Measurements from ENCODE around the gene SRSF3. TPM values are rescaled to one million over a fixed set of nuclear protein-coding genes. Genes with fewer than 3 reads are reported as not detected.

Gene SRSF3
- 361 and 455 TPM in 2 replicates for total RNA-seq (ENCODE audit: low replicate concordance)
- long read RNA-seq, full-length matches to known transcripts, result 1,258 of 1,311 reads
- long read RNA-seq, partial matches to known transcripts, result 17 of 1,311 reads
- long read RNA-seq, other reads (novel, unspliced or antisense), result 36 of 1,311 reads

DNA sequence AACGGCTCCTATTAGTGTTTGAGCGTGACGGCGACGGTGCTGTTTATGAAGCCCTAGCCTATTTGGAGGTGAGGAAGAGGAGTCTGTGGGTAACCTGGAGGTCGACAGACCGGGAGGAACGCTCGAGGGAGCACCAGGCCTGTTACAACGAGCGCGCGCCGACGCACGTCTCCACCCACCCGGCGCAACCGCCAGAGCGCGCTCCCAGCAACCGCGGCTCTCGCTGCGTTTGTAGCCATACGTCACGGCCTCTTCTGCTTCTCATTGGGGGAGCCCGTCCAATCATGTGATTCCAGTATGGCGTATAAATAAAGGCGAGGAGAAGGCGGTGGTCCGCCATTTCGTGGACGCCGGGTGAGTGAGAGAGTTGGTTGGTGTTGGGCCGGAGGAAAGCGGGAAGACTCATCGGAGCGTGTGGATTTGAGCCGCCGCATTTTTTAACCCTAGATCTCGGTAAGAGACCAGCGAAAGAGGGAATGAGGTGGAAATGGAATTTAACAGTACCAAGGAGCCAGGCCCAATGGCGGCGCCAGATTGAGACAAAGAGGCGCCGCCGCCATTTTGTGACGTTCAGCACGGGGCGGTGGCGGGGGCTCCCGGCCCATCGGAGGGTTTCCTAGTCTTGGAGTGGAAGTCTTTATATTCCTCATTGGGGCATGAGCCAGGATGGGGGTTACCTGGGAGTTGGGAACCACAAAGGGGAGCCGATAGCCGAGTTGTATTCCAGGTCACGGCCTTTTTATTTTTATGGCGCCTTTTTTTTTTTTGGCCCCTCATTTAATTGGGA is at the start of gene SRSF3:
Gene SRSF3, plus strand, starts transcription at position 334 of the 787 bp plus-strand sequence. CDS start 2,401 bp downstream, outside the sequence.
- DNase-seq (ENCODE audit: extremely low spot score, unreplicated experiment), result peak; percentile 98
- Mint-ChIP-seq H3K9me3 (no peaks in the 10 kb centered on the region), H3K4me1 (ENCODE audit: unreplicated experiment) (peaks cover 32% of the 10 kb centered on the region), H3K27ac (peak within 1 kb of the TSS; percentile 100), H3K36me3 (peaks cover 44% of the 10 kb centered on the region), H3K27me3 (peaks cover 11% of the 10 kb centered on the region), H3K4me3 (peak within 1 kb of the TSS; percentile 99)
- TF ChIP-seq CTCF (conservative IDR thresholded peaks at IDR 0.05), result peak; percentile 63

- no peak for TF ChIP-seq CTCF (conservative IDR thresholded peaks at IDR 0.05)
- Mint-ChIP-seq H3K27me3 (no peaks in the 10 kb centered on the region), H3K27ac (peak overlapping the region; percentile 96), H3K9me3 (no peaks in the 10 kb centered on the region), H3K4me3 (peak overlapping the region; percentile 97), H3K36me3 (peaks cover 8% of the 10 kb centered on the region), H3K4me1 (ENCODE audit: unreplicated experiment) (peaks cover 27% of the 10 kb centered on the region)
- no peak for DNase-seq (ENCODE audit: extremely low spot score, unreplicated experiment)
Observed at GRCh38 chr6:36545767-36546307, 48.3 kb upstream of the SRSF3 start.

GRCh38 chr6:36546308-36546919 is 47.7 kb upstream of the SRSF3 start:
- H3K27me3 Mint-ChIP-seq, result no peaks in the 10 kb centered on the region
- no peak for DNase-seq (ENCODE audit: extremely low spot score, unreplicated experiment)
- peaks cover 27% of the 10 kb centered on the region for H3K4me1 Mint-ChIP-seq (ENCODE audit: unreplicated experiment)
- TF ChIP-seq CTCF (conservative IDR thresholded peaks at IDR 0.05), result no peak
- H3K36me3 Mint-ChIP-seq, result peaks cover 5% of the 10 kb centered on the region
- H3K27ac Mint-ChIP-seq, result peak overlapping the region; percentile 96
- H3K4me3 Mint-ChIP-seq, result peak overlapping the region; percentile 97
- no peaks in the 10 kb centered on the region for H3K9me3 Mint-ChIP-seq

- peak; percentile 95 for DNase-seq (ENCODE audit: extremely low spot score, unreplicated experiment)
- Mint-ChIP-seq H3K27ac (peak within 1 kb of the TSS; percentile 96), H3K4me1 (ENCODE audit: unreplicated experiment) (peaks cover 27% of the 10 kb centered on the region), H3K36me3 (peaks cover 4% of the 10 kb centered on the region), H3K9me3 (no peaks in the 10 kb centered on the region), H3K27me3 (no peaks in the 10 kb centered on the region), H3K4me3 (peak within 1 kb of the TSS; percentile 97)
- TF ChIP-seq CTCF (conservative IDR thresholded peaks at IDR 0.05), result peak; percentile 13
Observed at GRCh38 chr6:36546920-36547645, 47.1 kb upstream of the SRSF3 start, which contains the start of gene STK38. STK38 (minus strand) TSS chr6:36547479; CDS start chr6:36540202, 7,277 bp downstream.

Measured in type B pancreatic cell (in vitro differentiated cells).